K562 (cell line): ENCODE results near the gene TTLL10. TPM values are rescaled to one million over a fixed set of nuclear protein-coding genes. Genes with fewer than 3 reads are reported as not detected.

ENCODE experiments used
- ATAC-seq: fragments of 200-7000 bp; cut with Tn5 transposase; 3 replicates; pipeline ENCODE4 v1.9.1; 2020; ENCODE audit warnings: moderate library complexity
- BruUV-seq: library from RNA; stranded (reverse); fragments of 400-500 nt; replicated peaks from 2 replicates; lab custom pipeline; 2021; lab: Mats Ljungman, UMichigan
- CTCF ChIA-PET: fragments of 300-600 bp; formaldehyde crosslinking; extraction: SDS; loops from one replicate; lab custom pipeline; 2021; ENCODE audit warnings: low intra/inter-chr PET ratio; lab: Yijun Ruan, JAX
- POLR2A ChIA-PET: fragments of 300-600, 350-650 bp; sonication (Branson Sonifier 250); formaldehyde crosslinking; extraction: SDS; loops from one replicate; lab custom pipeline; 2021; ENCODE audit warnings: antibody characterized with exemption, inconsistent platforms; lab: Yijun Ruan, JAX
- DNase-seq, 4 experiments: peaks; one replicate each; pipeline versions ENCODE4 v3.0.0 to v3.0.0-alpha.2; 2011 to 2018; ENCODE audit warnings: low spot score in 3 of 4, mixed read lengths in 3 of 4; ENCODE audit errors: extremely low read depth in 1 of 4
- FAIRE-seq: peaks from 2 replicates; lab custom pipeline; 2011; peaks lifted over from hg19 to GRCh38; lab: Jason Lieb, UNC
- H2AFZ ChIP-seq: 2 replicates; pipeline ENCODE4 v1.6.0; 2011; ENCODE audit warnings: low read depth, low read length, control low read depth, inconsistent platforms
- H3K27ac ChIP-seq: fragments of 200-600 bp; 3 replicates; pipeline ENCODE4 v1.8.0; 2011; ENCODE audit warnings: low read depth, mild to moderate bottlenecking, control low read depth, inconsistent platforms, low read length, moderate library complexity, mixed read lengths; ENCODE audit errors: extremely low read depth
- H3K27me3 ChIP-seq, 2 experiments: fragments of 300-600 bp in 1 of 2; 2 replicates in 1 of 2; 3 replicates in 1 of 2; pipeline versions ENCODE4 v1.6.0 to v1.8.0; 2011; ENCODE audit warnings: inconsistent platforms in 2 of 2, low read length in 2 of 2, mild to moderate bottlenecking in 1 of 2, mixed read lengths in 1 of 2, moderate library complexity in 1 of 2; ENCODE audit not compliant: control insufficient read depth in 2 of 2, insufficient read depth in 2 of 2
- H3K36me3 ChIP-seq: fragments of 300-600 bp; 3 replicates; pipeline ENCODE4 v1.8.0; 2011; ENCODE audit warnings: mild to moderate bottlenecking, low read length, inconsistent platforms; ENCODE audit not compliant: control insufficient read depth, insufficient read depth
- H3K4me1 ChIP-seq, 2 experiments: fragments of 200-600 bp in 1 of 2; replicated peaks in 1 of 2; 2 replicates in 1 of 2; 3 replicates in 1 of 2; pipeline versions ENCODE4 v1.5.1 to v1.8.0; 2011; ENCODE audit warnings: inconsistent platforms in 2 of 2, low read length in 2 of 2, mild to moderate bottlenecking in 1 of 2, mixed read lengths in 1 of 2, moderate library complexity in 1 of 2; ENCODE audit not compliant: control insufficient read depth in 2 of 2, insufficient read depth in 2 of 2
- H3K4me2 ChIP-seq: 2 replicates; pipeline ENCODE4 v1.6.1; 2011; ENCODE audit warnings: low read length, control low read depth, inconsistent platforms, mixed read lengths; ENCODE audit not compliant: insufficient read depth
- H3K4me3 ChIP-seq: fragments of 200-600 bp; sonication (generic), shearing (Covaris generic); 2 replicates; pipeline ENCODE4 v1.5.1; 2016; ENCODE audit warnings: control low read depth, inconsistent platforms
- H3K79me2 ChIP-seq: fragments of 200-600 bp; 3 replicates; pipeline ENCODE4 v1.8.0; 2011; ENCODE audit warnings: low read length, inconsistent platforms; ENCODE audit not compliant: control insufficient read depth, insufficient read depth
- H3K9ac ChIP-seq, 2 experiments: 2 replicates each; pipeline versions ENCODE4 v1.6.0 to v1.6.1; 2011; ENCODE audit warnings: low read depth in 2 of 2, low read length in 2 of 2, control low read depth in 1 of 2, inconsistent platforms in 1 of 2, mild to moderate bottlenecking in 1 of 2, mixed read lengths in 1 of 2; ENCODE audit not compliant: insufficient read depth in 1 of 2
- H3K9me1 ChIP-seq: one replicate; pipeline ENCODE4 v1.6.0; 2011; ENCODE audit warnings: inconsistent platforms, mild to moderate bottlenecking, low read length, moderate library complexity; ENCODE audit not compliant: control insufficient read depth, insufficient read depth
- H3K9me3 ChIP-seq: replicated peaks from 2 replicates; pipeline ENCODE4 v1.5.1; 2011; ENCODE audit warnings: low read depth, low read length, inconsistent platforms; ENCODE audit not compliant: control insufficient read depth, insufficient read depth
- H4K20me1 ChIP-seq: replicated peaks from 2 replicates; pipeline ENCODE4 v1.6.1; 2011; ENCODE audit warnings: low read length, inconsistent platforms, mixed read lengths; ENCODE audit not compliant: control insufficient read depth, insufficient read depth
- ETS2 ChIP-seq: IDR thresholded peaks from 2 replicates; pipeline ENCODE4 v1.6.1; 2016; ENCODE audit warnings: borderline replicate concordance, missing genetic modification characterization, mild to moderate bottlenecking, moderate library complexity, missing compliant biosample characterization; ENCODE audit not compliant: poor library complexity, severe bottlenecking
- EZH2 ChIP-seq: IDR thresholded peaks from 2 replicates; pipeline ENCODE4 v1.6.1; 2012; ENCODE audit warnings: low read depth, mild to moderate bottlenecking, inconsistent platforms, low read length, borderline replicate concordance
- ZNF121 ChIP-seq: sonication (generic); formaldehyde crosslinking; conservative IDR thresholded peaks from 2 replicates; pipeline ENCODE4 v1.8.0; 2022; ENCODE audit warnings: missing genetic modification reagents
- ZNF354B ChIP-seq: fragments of 250-450 bp; sonication (Bioruptor Pico); IDR thresholded peaks from 2 replicates; pipeline ENCODE4 v1.4.0; 2020
- WGBS: fragments of 100-300 bp; shearing (Covaris generic); methylation state at CpG from one replicate; pipeline ENCODE4 v1.1.6; 2016; ENCODE audit warnings: low coverage, mixed read lengths; ENCODE audit not compliant: insufficient coverage; ENCODE audit errors: missing lambda C conversion rate; 5-methylcytosine and 5-hydroxymethylcytosine counted together
- in situ Hi-C: fragments of 300-500 bp; cut with MboI; formaldehyde crosslinking; loops from 4 replicates; pipeline ENCODE4 v1.15.0; 2018; ENCODE audit warnings: inconsistent platforms, mixed read lengths
- intact Hi-C: fragments of 100-400 bp; cut with micrococcal nuclease; formaldehyde crosslinking; loops from 2 replicates; pipeline ENCODE4 v1.14.2; 2022
- polyA plus RNA-seq, 8 experiments: library from polyadenylated mRNA; depleted of rRNA in 4 of 8; stranded (reverse) in 5 of 8; unstranded in 3 of 8; fragments of >200 nt; fragmentation: Nextera tagmentation in 2 of 8; fragmentation: Illumina TruSeq in 1 of 8; extraction: Ambion mirVana in 2 of 8; extraction: Trizol in 1 of 8; gene quantifications; 2 replicates each; pipeline versions ENCODE4 v1.2.1 to v1.2.3, GENCODE V29; 2011 to 2014; ENCODE audit warnings: inconsistent platforms in 1 of 8, missing spikeins in 1 of 8
- total RNA-seq, 7 experiments: library from RNA; depleted of rRNA in 6 of 7; stranded (reverse); fragments of >200 nt in 6 of 7; fragmentation: Illumina TruSeq in 2 of 7; extraction: Trizol in 2 of 7; gene quantifications; 2 replicates each; pipeline versions ENCODE4 v1.2.1 to v1.2.3, GENCODE V29; 2011 to 2021; ENCODE audit warnings: low replicate concordance in 1 of 7

The TTLL10 gene
- total and polyA plus RNA-seq, 9 of the 15 experiments (the other 6 are each of a cell fraction or from before 2014, with no cell fraction given): not detected

GRCh38 chr1:1167841-1168450, 5.7 kb upstream of the TTLL10 start:
- DNase-seq: no peak
- no peak for FAIRE-seq
- no peaks in the 10 kb centered on the region for H3K79me2 ChIP-seq
- BruUV-seq: no TSS peak
- no peak overlapping the region for H3K27ac ChIP-seq
- peak overlapping the region in 1 of 2 experiments; percentile 45; a peak in 2 of 4 replicates for H3K9ac ChIP-seq
- no peak overlapping the region for H3K4me3 ChIP-seq
- H2AFZ ChIP-seq: no peak overlapping the region
- TF ChIP-seq EZH2: no peak
- no peak for TF ChIP-seq ZNF354B (CRISPR knock-in tag)
- no peak for TF ChIP-seq ETS2
- no peak for TF ChIP-seq ZNF121 (CRISPR knock-in tag)
- peaks cover 0 to 85% of the 10 kb centered on the region in 2 experiments; a peak in 2 of 5 replicates for H3K4me1 ChIP-seq
- peaks cover 6% of the 10 kb centered on the region; the same call in 1 of the 2 replicates for H4K20me1 ChIP-seq
- in situ Hi-C loops: no loop called here
- peaks cover 72 to 93% of the 10 kb centered on the region in 2 experiments for H3K27me3 ChIP-seq
- H3K36me3 ChIP-seq: no peaks in the 10 kb centered on the region
- CTCF ChIA-PET: no interaction called here
- no peak; the same call in 2 of the 3 replicates for ATAC-seq
- WGBS: 3% methylated on average over 25 of the region's 36 CpGs
- H3K9me3 ChIP-seq: no peaks in the 10 kb centered on the region
- intact Hi-C loops: no loop called here
- no peaks in the 10 kb centered on the region for H3K9me1 ChIP-seq
- POLR2A ChIA-PET: interaction anchor here (0.6 kb wide), 1 partner anchor 128 kb away, joined by 4 read pairs; no protein-coding TSS in a partner anchor
- H3K4me2 ChIP-seq: no peak overlapping the region
